Thymus (tissue), 11 donors: ENCODE measurements around the gene CELF1. TPM values are rescaled to one million over a fixed set of nuclear protein-coding genes. Genes with fewer than 3 reads are reported as not detected.
"Not testable (repeated sequence)": the region's sequence is repeated elsewhere in the genome, so short reads cannot be mapped to it uniquely, and the experiment has no call there.

Experiments
- DNase-seq, 9 donors: peaks; one replicate each; pipeline ENCODE4 v3.0.0-alpha.2; 2013; ENCODE audit warnings: low spot score in 9 of 9, low read depth in 6 of 9, missing footprints in 1 of 9
- H3K27ac ChIP-seq, 2 donors: one replicate each; pipeline ENCODE4 v1.5.1; 2013; ENCODE audit warnings: control low read depth in 1 of 2, low read depth in 1 of 2, low read length in 1 of 2, mild to moderate bottlenecking in 1 of 2, moderate library complexity in 1 of 2
- H3K27me3 ChIP-seq, 2 donors: one replicate each; pipeline ENCODE4 v1.5.1; 2013; ENCODE audit warnings: low read length in 1 of 2; ENCODE audit not compliant: control insufficient read depth in 2 of 2, insufficient read depth in 1 of 2
- H3K36me3 ChIP-seq, 2 donors: one replicate each; pipeline ENCODE4 v1.5.1; 2013; ENCODE audit warnings: low read length in 1 of 2, mild to moderate bottlenecking in 1 of 2, moderate library complexity in 1 of 2; ENCODE audit not compliant: control insufficient read depth in 2 of 2, insufficient read depth in 2 of 2
- H3K4me1 ChIP-seq, 2 donors: one replicate each; pipeline ENCODE4 v1.5.1; 2013; ENCODE audit warnings: low read length in 2 of 2; ENCODE audit not compliant: control insufficient read depth in 2 of 2, insufficient read depth in 2 of 2
- H3K4me3 ChIP-seq, 2 donors: one replicate each; pipeline ENCODE4 v1.5.1; 2013; ENCODE audit warnings: low read length in 2 of 2, control low read depth in 1 of 2, mild to moderate bottlenecking in 1 of 2
- H3K9me3 ChIP-seq, 2 donors: one replicate each; pipeline ENCODE4 v1.5.1; 2013; ENCODE audit warnings: low read length in 1 of 2, mild to moderate bottlenecking in 1 of 2; ENCODE audit not compliant: control insufficient read depth in 2 of 2, insufficient read depth in 1 of 2
- WGBS: extraction: QIAGEN DNeasy Blood & Tissue Kit; methylation state at CpG from one replicate; pipeline ENCODE4 v1.1.7; 2013; 5-methylcytosine and 5-hydroxymethylcytosine counted together
- polyA plus RNA-seq: library from polyadenylated mRNA; stranded (reverse); fragments of 200-250 nt; gene quantifications from one replicate; pipeline ENCODE4 v1.2.3, GENCODE V29; 2013
- total RNA-seq: library from RNA; stranded (reverse); fragments of 120-200 nt; gene quantifications from one replicate; pipeline ENCODE4 v1.2.4, GENCODE V29; 2013
- donor health status: healthy.

CELF1 gene
- total and polyA plus RNA-seq, 2 donors, result 35.4 to 41.1 TPM

DNA sequence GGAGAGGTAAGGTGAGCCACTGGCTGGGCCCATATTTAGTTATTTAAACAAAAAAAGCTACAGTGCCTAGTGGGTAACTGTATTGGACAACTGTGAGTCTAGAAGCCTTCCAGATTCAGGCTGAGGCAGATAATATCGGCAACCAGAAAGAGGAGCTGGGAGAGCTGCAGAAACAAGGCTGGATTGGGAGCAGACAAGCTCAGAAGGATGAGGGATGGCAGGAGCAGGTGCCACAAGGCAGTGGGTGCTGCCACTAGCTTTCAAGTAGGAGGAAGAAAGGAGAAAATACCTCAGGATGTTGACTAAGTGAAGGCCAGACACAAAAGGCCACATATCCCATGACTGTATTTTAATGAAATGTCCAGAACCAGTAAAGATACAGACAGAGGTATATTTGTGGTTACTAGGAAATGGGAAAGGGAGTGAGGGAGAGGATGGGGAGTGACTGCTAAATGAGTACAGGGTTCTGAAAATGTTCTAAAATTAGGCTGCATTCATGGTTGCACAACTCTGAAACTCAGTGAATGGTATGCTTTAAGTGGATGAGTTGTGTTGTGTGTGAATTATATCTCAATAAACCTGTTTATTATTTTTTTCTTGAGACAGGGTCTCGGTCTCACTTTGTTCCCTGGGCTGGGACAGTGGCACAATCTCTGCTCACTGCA lies 92.2 kb downstream of the CELF1 start:
- peaks cover 25 to 32% of the 10 kb centered on the region in 2 donors for H3K36me3 ChIP-seq
- H3K27ac ChIP-seq, result no peak overlapping the region
- DNase-seq, result no peak
- WGBS, result 99% methylated on average over 2 of the region's 2 CpGs
- no peaks in the 10 kb centered on the region for H3K4me1 ChIP-seq
- no peaks in the 10 kb centered on the region for H3K9me3 ChIP-seq
- H3K4me3 ChIP-seq, result no peak overlapping the region
- H3K27me3 ChIP-seq, result no peaks in the 10 kb centered on the region

DNA sequence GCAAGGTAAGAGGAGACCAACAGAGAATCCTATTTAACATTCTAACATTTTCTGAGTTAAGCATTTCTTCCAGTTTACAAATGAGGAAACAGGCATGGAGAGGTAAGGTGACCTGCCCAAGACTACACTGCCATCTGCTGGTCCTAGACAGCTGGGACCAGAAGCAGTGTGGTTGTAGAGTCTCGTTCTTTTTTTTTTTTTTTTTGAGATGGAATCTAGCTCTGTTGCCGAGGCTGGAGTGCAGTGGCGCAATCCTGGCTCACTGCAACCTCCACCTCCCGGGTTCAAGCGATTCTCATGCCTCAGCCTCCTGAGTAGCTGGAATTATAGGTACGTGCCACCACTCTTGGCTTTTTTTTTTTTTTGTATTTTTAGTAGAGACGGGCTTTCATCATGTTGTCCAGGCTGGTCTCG lies 98.7 kb downstream of the CELF1 start:
- not testable (repeated sequence) for H3K27me3 ChIP-seq, H3K36me3 ChIP-seq, H3K9me3 ChIP-seq, H3K4me1 ChIP-seq, H3K4me3 ChIP-seq
- peak; percentile 64 to 92 (median 79) for DNase-seq
- peak overlapping the region in 1 of 2 donors; percentile 26 for H3K27ac ChIP-seq
- 32% methylated on average over 8 of the region's 8 CpGs for WGBS

DNA sequence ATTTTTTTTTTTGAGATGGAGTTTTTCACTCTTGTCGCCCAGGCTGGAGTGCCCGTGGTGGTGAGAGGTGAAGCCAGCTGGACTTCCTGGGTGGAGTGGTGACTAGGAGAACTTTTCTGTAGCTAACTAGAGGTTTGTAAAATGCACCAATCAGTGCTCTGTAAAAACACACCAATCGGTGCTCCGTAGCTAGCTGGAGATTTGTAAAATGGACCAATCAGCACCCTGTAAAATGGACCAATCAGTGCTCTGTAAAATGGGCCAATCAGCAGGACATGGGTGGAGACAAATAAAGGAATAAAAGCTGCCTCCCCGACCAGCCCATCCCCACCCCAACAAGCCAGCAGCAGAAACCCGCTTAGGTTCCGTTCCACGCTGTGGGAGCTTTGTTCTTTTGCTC lies 99.6 kb downstream of the CELF1 start:
- WGBS, result 96% methylated on average over 8 of the region's 8 CpGs
- Histone ChIP-seq H3K36me3 (peaks cover 0 to 1% of the 10 kb centered on the region in 2 donors), H3K27me3 (no peaks in the 10 kb centered on the region), H3K4me1 (peaks cover 0 to 5% of the 10 kb centered on the region in 2 donors), H3K9me3 (no peaks in the 10 kb centered on the region), H3K27ac (no peak overlapping the region), H3K4me3 (no peak overlapping the region)
- DNase-seq, result no peak

DNA sequence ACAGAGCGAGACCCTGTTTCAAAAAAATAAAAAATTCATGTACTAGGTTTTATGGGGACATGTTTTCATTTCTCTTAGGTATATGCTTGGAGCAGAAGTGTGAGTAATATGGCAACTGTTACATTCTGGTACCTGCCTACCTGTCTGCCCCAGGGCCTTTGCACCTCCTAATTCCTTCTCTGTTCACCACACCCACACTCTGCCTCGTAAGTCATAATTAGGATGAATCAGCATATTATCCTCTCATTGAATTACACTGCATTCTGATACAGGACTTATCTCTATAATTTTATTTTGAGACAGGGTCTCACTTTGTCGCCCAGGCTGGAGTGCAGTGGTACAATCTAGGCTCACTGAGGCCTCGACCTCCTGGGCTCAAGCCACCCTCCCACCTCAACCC lies 100.9 kb downstream of the CELF1 start:
- H3K4me3 ChIP-seq, result no peak overlapping the region
- H3K36me3 ChIP-seq, result no peaks in the 10 kb centered on the region
- H3K27me3 ChIP-seq, result no peaks in the 10 kb centered on the region
- H3K4me1 ChIP-seq, result peaks cover 0 to 5% of the 10 kb centered on the region in 2 donors
- 97% methylated on average over 4 of the region's 4 CpGs for WGBS
- no peak overlapping the region for H3K27ac ChIP-seq
- H3K9me3 ChIP-seq, result no peaks in the 10 kb centered on the region
- no peak for DNase-seq

DNA sequence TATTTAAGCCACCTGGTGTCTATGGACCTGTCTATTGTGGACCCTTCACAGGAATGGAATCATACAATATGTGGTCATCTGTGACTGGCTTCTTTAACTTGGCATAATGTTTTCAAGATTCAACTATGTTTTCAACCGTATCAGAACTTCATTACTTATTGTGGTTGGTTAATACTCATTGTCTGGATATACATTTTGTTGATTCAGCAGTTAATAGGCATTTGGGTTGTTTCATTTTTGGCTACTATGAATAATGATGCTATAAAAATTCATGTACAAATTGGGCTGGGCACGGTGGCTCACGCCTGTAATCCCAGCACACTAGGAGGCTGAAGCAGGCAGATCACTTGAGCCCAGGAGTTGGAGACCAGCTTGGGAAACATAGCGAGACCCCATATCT lies 101.5 kb downstream of the CELF1 start:
- DNase-seq, result no peak
- 94% methylated on average over 4 of the region's 4 CpGs for WGBS
- H3K36me3 ChIP-seq, result no peaks in the 10 kb centered on the region

DNA sequence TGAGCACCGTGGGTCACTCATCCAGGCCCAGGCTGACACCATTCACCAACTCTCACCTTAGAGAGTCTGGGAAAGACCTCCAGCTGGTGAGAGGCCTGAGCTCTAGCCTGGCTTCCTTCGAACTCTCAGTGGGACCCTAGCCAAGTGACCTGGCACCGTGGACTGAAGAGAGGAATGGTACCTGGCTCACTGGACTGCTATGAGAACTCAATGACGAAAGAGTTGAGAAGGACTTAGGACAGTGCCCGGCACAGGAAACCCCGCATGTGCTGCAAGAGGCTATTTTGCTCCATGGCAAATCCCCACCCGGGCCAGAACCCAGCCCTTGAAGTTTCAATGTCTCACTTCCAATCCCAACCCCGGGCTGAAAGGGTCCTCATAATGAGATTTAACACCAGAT lies 103.4 kb downstream of the CELF1 start:
- WGBS, result 92% methylated on average over 8 of the region's 8 CpGs
- no peaks in the 10 kb centered on the region for H3K27me3 ChIP-seq
- H3K36me3 ChIP-seq, result no peaks in the 10 kb centered on the region
- H3K4me3 ChIP-seq, result no peak overlapping the region
- no peak overlapping the region for H3K27ac ChIP-seq
- peaks cover 0 to 5% of the 10 kb centered on the region in 2 donors for H3K4me1 ChIP-seq
- DNase-seq, result no peak
- no peaks in the 10 kb centered on the region for H3K9me3 ChIP-seq

More for the DNA sequence above, 101.5 kb downstream of the CELF1 start:
- Histone ChIP-seq H3K4me3 (no peak overlapping the region), H3K4me1 (peaks cover 0 to 5% of the 10 kb centered on the region in 2 donors), H3K9me3 (no peaks in the 10 kb centered on the region), H3K27me3 (no peaks in the 10 kb centered on the region), H3K27ac (no peak overlapping the region)

DNA sequence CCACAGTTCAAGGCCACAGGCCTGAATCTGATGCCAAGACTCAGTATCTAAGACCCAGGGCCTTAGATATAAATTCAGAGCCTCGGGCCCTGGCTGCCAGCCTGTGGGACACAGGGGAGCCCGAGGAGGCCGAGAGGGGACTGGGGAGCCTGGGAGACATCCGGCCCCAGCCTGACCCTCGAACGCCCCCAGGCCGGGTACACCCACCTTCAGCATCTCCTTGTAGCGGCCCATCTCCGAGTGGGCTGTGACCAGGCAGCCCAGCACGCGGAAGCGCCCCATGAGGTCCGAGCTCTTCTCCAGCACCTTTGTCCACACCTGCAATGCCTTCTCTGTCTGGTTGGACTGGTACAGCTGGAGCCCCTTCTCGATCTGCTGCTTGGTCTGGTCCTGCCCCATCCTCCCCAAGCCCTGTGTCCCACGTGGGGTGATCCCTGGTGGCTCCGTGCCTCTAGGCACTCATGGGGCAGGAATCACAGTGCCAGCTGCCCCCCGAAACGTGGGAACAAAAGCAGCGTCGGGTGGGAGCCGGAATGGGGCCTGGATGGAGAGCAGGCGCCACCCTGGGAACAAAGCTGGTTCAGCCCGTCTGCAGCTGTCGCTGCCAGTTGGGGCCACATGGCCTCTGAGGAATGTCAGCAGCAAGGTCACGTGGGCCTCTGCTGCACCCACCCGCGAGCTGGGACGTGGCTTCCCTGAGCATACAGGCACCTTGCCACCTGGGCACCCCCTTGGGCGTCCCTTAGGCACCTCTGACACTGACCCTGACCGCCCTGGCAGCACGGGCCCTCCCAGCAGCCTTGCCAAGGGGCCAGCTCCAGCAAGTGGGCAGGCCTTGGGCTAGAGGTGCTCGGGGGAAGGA lies 104.1 kb downstream of the CELF1 start, which contains the start of gene RAPSN:
Gene RAPSN (minus strand): TSS at position 571 of the 862 bp plus-strand sequence. CDS start 172 bp downstream, at position 399.
- no peaks in the 10 kb centered on the region for H3K4me1 ChIP-seq
- 97% methylated on average over 32 of the region's 32 CpGs for WGBS
- H3K9me3 ChIP-seq, result no peaks in the 10 kb centered on the region
- no peak within 1 kb of the TSS for H3K27ac ChIP-seq
- no peak within 1 kb of the TSS for H3K4me3 ChIP-seq
- H3K36me3 ChIP-seq, result no peaks in the 10 kb centered on the region
- DNase-seq, result no peak
- H3K27me3 ChIP-seq, result no peaks in the 10 kb centered on the region

DNA sequence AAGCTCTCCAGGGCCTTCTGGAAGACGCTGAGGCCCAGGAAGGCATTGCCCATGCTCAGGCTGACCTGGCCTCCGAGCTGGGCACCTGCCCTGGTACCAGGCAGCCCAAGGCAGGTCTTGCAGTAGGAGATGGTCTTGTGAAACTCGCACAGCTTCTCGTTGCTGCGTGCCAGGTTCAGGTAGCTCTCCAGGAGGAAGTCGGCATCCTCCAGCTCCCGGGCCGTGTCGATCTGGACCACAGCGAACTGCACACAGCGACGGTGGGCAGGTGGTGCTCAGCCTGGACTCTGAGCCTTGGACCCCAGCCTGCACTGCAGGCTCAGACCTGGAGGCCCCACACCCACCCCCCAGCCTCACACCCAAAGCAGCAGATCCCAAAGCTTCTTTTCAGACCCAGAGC lies 105.0 kb downstream of the CELF1 start:
- Histone ChIP-seq H3K27me3 (no peaks in the 10 kb centered on the region), H3K27ac (no peak overlapping the region), H3K4me1 (peaks cover 0 to 9% of the 10 kb centered on the region in 2 donors), H3K36me3 (no peaks in the 10 kb centered on the region), H3K4me3 (no peak overlapping the region), H3K9me3 (no peaks in the 10 kb centered on the region)
- 97% methylated on average over 12 of the region's 12 CpGs for WGBS
- DNase-seq, result no peak

DNA sequence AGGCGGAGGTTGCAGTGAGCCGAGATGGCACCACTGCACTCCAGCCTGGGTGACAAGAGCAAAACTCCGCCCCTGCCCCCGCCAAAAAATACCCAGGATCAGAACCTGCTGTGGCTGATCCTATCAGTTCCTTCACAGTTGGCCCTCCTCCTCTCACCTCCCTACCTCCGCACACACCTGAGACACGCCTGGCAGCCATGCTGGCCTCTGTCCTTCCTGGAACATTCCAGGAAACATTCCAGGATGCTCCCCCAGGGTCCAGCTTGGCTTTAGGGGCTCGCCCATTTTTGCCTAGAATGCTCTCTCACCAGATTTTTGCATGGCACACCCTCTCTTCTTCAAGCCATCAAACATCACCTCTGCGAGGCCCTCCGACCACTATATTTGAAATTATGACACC lies 106.1 kb downstream of the CELF1 start:
- 98% methylated on average over 9 of the region's 9 CpGs for WGBS
- Histone ChIP-seq H3K4me3 (no peak overlapping the region), H3K36me3 (no peaks in the 10 kb centered on the region), H3K4me1 (peaks cover 0 to 13% of the 10 kb centered on the region in 2 donors), H3K27ac (no peak overlapping the region), H3K27me3 (no peaks in the 10 kb centered on the region), H3K9me3 (no peaks in the 10 kb centered on the region)
- DNase-seq, result no peak
